Activated T-helper 17 cell treated with anti-CD3 and anti-CD28 coated beads, Interleukin-2, amount 50 U/mL, for 72 hours (primary cell): ENCODE data around the gene CPT1B. TPM values are rescaled to one million over a fixed set of nuclear protein-coding genes. Genes with fewer than 3 reads are reported as not detected.
A peak's percentile ranks its signal among the peaks of the same experiment; 100 is the strongest.

ENCODE experiments used
- ATAC-seq: fragments of 150-1000 bp; cut with Tn5 transposase; replicated peaks from 2 replicates; pipeline ENCODE4 v1.10.0; 2021; ENCODE audit warnings: mild to moderate bottlenecking, moderate library complexity
- H3K27ac Mint-ChIP-seq: one replicate; pipeline ENCODE4 v1.8.0; 2022; ENCODE audit warnings: mixed read lengths
- H3K27me3 Mint-ChIP-seq: one replicate; pipeline ENCODE4 v1.8.0; 2022; ENCODE audit warnings: mixed read lengths
- H3K36me3 Mint-ChIP-seq: one replicate; pipeline ENCODE4 v1.8.0; 2022; ENCODE audit warnings: low read depth, mild to moderate bottlenecking, mixed read lengths
- H3K4me1 Mint-ChIP-seq: one replicate; pipeline ENCODE4 v1.8.0; 2022; ENCODE audit warnings: mixed read lengths
- H3K4me3 Mint-ChIP-seq: one replicate; pipeline ENCODE4 v1.8.0; 2022; ENCODE audit warnings: mild to moderate bottlenecking, mixed read lengths
- H3K9me3 Mint-ChIP-seq: one replicate; pipeline ENCODE4 v1.8.0; 2022; ENCODE audit warnings: mixed read lengths
- total RNA-seq, 2 donors: library from RNA; stranded (reverse); gene quantifications; one replicate each; pipeline ENCODE4 v1.2.3, GENCODE V29; 2022

CPT1B gene
- total RNA-seq, 2 donors from 2014 or later = 57.3 to 62.8 TPM

- no peaks in the 10 kb centered on the region for H3K9me3 Mint-ChIP-seq
- peaks cover 14% of the 10 kb centered on the region for H3K4me1 Mint-ChIP-seq
- H3K27me3 Mint-ChIP-seq = no peaks in the 10 kb centered on the region
- no peak for ATAC-seq
- peaks cover 60% of the 10 kb centered on the region for H3K36me3 Mint-ChIP-seq
- H3K4me3 Mint-ChIP-seq = peak overlapping the region; percentile 90
- no peak overlapping the region for H3K27ac Mint-ChIP-seq
Observed at GRCh38 chr22:50529416-50529896, 48.8 kb downstream of the CPT1B start.

GRCh38 chr22:50528682-50529415 lies 49.4 kb downstream of the CPT1B start:
- no peak for ATAC-seq
- Mint-ChIP-seq H3K27me3 (no peaks in the 10 kb centered on the region), H3K4me1 (peaks cover 15% of the 10 kb centered on the region), H3K9me3 (no peaks in the 10 kb centered on the region), H3K4me3 (peak overlapping the region; percentile 90), H3K27ac (peak overlapping the region; percentile 82), H3K36me3 (peaks cover 65% of the 10 kb centered on the region)

GRCh38 chr22:50527921-50528681 lies 50.1 kb downstream of the CPT1B start:
- H3K27me3 Mint-ChIP-seq = no peaks in the 10 kb centered on the region
- H3K4me3 Mint-ChIP-seq = peak overlapping the region; percentile 90
- no peaks in the 10 kb centered on the region for H3K9me3 Mint-ChIP-seq
- H3K27ac Mint-ChIP-seq = peak overlapping the region; percentile 82
- H3K36me3 Mint-ChIP-seq = peaks cover 66% of the 10 kb centered on the region
- no peak for ATAC-seq
- peaks cover 12% of the 10 kb centered on the region for H3K4me1 Mint-ChIP-seq

DNA sequence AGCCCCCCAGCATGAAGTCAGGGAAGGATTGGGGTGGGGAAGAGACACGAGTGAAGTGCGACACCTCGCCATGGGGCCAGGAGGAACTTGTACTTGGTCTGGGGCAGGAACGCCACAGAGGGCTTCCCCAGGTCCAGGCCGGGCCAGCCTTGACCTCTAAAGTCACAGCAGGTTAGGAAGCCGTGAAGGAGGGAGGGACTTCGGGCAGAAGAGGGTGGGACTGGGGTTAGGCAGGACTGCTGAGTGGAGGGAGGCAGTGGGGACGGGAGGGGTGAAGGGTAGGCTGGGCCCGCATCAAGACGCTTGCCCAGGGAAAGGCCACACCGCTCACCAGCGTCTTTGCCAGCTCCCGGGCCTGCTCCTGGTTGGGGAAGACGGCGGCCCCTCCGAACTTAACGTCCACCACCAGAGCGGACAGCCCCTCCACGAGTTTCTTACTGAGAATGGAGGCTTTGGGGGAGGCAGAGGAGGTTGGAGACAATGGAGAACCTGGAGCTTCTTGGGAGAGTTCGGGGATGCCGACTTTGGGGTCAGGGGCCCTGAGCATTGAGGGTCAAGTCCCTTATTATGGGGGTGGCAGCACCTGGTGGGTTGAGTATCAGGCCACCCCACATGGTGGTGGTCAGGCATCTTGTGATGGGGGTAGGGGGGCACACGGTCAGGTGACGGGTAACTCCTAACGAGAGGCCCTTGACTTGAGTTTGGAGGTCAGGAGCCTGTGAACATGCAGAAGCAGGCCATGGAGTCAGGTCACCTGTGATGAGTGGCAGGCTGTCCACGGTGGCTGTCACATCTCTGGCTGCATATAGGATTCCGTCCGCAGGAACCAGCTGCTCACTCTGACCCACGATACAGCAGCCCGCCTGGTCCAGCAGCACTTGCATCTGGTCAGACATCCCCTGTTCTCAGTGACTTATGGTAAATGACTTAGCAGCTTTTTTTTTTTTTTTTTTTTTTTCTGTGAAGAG lies 51.1 kb downstream of the CPT1B start:
- Mint-ChIP-seq H3K9me3 (no peaks in the 10 kb centered on the region), H3K36me3 (peaks cover 59% of the 10 kb centered on the region), H3K4me1 (peaks cover 5% of the 10 kb centered on the region), H3K27me3 (no peaks in the 10 kb centered on the region), H3K4me3 (peak overlapping the region; percentile 90), H3K27ac (peak overlapping the region; percentile 82)
- peak; percentile 20 for ATAC-seq

- Mint-ChIP-seq H3K4me1 (peaks cover 5% of the 10 kb centered on the region), H3K4me3 (peak overlapping the region; percentile 90), H3K27ac (peak overlapping the region; percentile 82), H3K27me3 (no peaks in the 10 kb centered on the region), H3K9me3 (no peaks in the 10 kb centered on the region), H3K36me3 (peaks cover 58% of the 10 kb centered on the region)
- peak; percentile 56 for ATAC-seq
Observed at GRCh38 chr22:50526108-50526833, 52.0 kb downstream of the CPT1B start.

- peaks cover 5% of the 10 kb centered on the region for H3K4me1 Mint-ChIP-seq
- H3K4me3 Mint-ChIP-seq = peak overlapping the region; percentile 90
- H3K36me3 Mint-ChIP-seq = peaks cover 58% of the 10 kb centered on the region
- peak overlapping the region; percentile 81 for H3K27ac Mint-ChIP-seq
- H3K27me3 Mint-ChIP-seq = no peaks in the 10 kb centered on the region
- ATAC-seq = no peak
- no peaks in the 10 kb centered on the region for H3K9me3 Mint-ChIP-seq
Observed at GRCh38 chr22:50525858-50526107, 52.4 kb downstream of the CPT1B start.

DNA sequence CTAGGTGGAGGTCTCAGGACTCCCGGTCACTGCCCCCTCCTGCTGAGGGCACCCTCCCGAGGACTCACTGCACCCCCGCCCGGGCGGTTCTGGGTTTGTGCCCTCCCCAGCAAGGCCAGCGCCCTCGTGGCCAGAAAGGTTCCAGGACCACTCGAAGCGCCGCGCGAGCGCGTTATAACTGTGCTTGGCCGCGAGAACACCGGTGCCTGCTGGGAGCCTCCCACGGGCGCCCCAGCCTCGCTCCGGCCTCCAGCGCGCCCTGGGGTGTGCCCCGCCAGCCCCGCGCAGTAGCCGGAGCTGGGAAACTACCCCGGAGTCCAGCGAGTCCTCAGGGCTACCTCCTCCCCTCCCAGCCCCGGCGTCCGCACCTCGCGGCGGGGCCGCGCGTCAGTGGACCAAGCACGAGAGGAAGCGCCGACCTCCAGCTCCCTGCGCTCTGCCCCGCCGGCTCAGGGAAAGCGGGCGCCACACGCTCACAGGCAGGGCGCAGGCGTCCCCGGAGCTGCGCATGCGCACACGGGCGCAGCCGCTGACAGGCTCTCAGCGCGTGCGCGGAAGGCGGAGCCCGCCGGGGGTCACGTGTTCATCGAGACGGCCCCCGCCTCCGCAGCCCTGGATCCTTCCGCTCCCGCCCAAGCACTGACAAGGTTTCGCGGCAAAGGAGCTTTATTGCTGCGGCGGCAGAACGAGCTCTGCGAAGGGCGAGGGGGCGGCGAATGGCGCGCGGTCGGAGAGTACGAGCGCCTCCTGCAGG lies 52.9 kb downstream of the CPT1B start, which contains the start of gene SCO2:
Gene SCO2 (minus strand): TSS at position 495 of the 754 bp plus-strand sequence. CDS start 1,187 bp downstream, outside the sequence.
- peak; percentile 56 for ATAC-seq
- no peaks in the 10 kb centered on the region for H3K9me3 Mint-ChIP-seq
- peak within 1 kb of the TSS; percentile 90 for H3K4me3 Mint-ChIP-seq
- peaks cover 5% of the 10 kb centered on the region for H3K4me1 Mint-ChIP-seq
- peak within 1 kb of the TSS; percentile 81 for H3K27ac Mint-ChIP-seq
- H3K27me3 Mint-ChIP-seq = no peaks in the 10 kb centered on the region
- peaks cover 62% of the 10 kb centered on the region for H3K36me3 Mint-ChIP-seq

- ATAC-seq = no peak
- H3K4me3 Mint-ChIP-seq = peak overlapping the region; percentile 90
- H3K4me1 Mint-ChIP-seq = peaks cover 5% of the 10 kb centered on the region
- H3K9me3 Mint-ChIP-seq = no peaks in the 10 kb centered on the region
- peak overlapping the region; percentile 81 for H3K27ac Mint-ChIP-seq
- H3K36me3 Mint-ChIP-seq = peaks cover 68% of the 10 kb centered on the region
- no peaks in the 10 kb centered on the region for H3K27me3 Mint-ChIP-seq
Observed at GRCh38 chr22:50524676-50525103, 53.5 kb downstream of the CPT1B start.

GRCh38 chr22:50523806-50524675 lies 54.2 kb downstream of the CPT1B start:
- H3K27me3 Mint-ChIP-seq = no peaks in the 10 kb centered on the region
- H3K9me3 Mint-ChIP-seq = no peaks in the 10 kb centered on the region
- no peak for ATAC-seq
- peaks cover 69% of the 10 kb centered on the region for H3K36me3 Mint-ChIP-seq
- peak overlapping the region; percentile 90 for H3K4me3 Mint-ChIP-seq
- H3K27ac Mint-ChIP-seq = peak overlapping the region; percentile 81
- peaks cover 5% of the 10 kb centered on the region for H3K4me1 Mint-ChIP-seq

GRCh38 chr22:50523458-50523805 lies 54.8 kb downstream of the CPT1B start:
- no peaks in the 10 kb centered on the region for H3K27me3 Mint-ChIP-seq
- H3K9me3 Mint-ChIP-seq = no peaks in the 10 kb centered on the region
- no peak overlapping the region for H3K27ac Mint-ChIP-seq
- H3K36me3 Mint-ChIP-seq = peaks cover 68% of the 10 kb centered on the region
- H3K4me1 Mint-ChIP-seq = peaks cover 5% of the 10 kb centered on the region
- no peak for ATAC-seq
- H3K4me3 Mint-ChIP-seq = no peak overlapping the region

GRCh38 chr22:50522806-50523438 lies 55.3 kb downstream of the CPT1B start:
- no peak for ATAC-seq
- no peak overlapping the region for H3K4me3 Mint-ChIP-seq
- H3K36me3 Mint-ChIP-seq = peaks cover 68% of the 10 kb centered on the region
- no peaks in the 10 kb centered on the region for H3K9me3 Mint-ChIP-seq
- peaks cover 5% of the 10 kb centered on the region for H3K4me1 Mint-ChIP-seq
- no peak overlapping the region for H3K27ac Mint-ChIP-seq
- H3K27me3 Mint-ChIP-seq = no peaks in the 10 kb centered on the region

GRCh38 chr22:50522208-50522805 lies 55.9 kb downstream of the CPT1B start:
- no peak for ATAC-seq
- H3K9me3 Mint-ChIP-seq = no peaks in the 10 kb centered on the region
- H3K4me3 Mint-ChIP-seq = no peak overlapping the region
- H3K27me3 Mint-ChIP-seq = no peaks in the 10 kb centered on the region
- peaks cover 68% of the 10 kb centered on the region for H3K36me3 Mint-ChIP-seq
- H3K4me1 Mint-ChIP-seq = peaks cover 5% of the 10 kb centered on the region
- H3K27ac Mint-ChIP-seq = no peak overlapping the region
